HepG2 (cell line): ENCODE results near the gene BMX. TPM values are rescaled to one million over a fixed set of nuclear protein-coding genes. Genes with fewer than 3 reads are reported as not detected.
A peak's percentile ranks its signal among the peaks of the same experiment; 100 is the strongest.

Experiments
- ATAC-seq: fragments of 200-7000 bp; cut with Tn5 transposase; 3 replicates; pipeline ENCODE4 v1.9.1; 2020; ENCODE audit warnings: mild to moderate bottlenecking, moderate library complexity
- BruUV-seq: library from RNA; stranded (reverse); fragments of 400-500 nt; replicated peaks from 2 replicates; lab custom pipeline; 2021; lab: Mats Ljungman, UMichigan
- CTCF ChIA-PET: fragments of 300-600 bp; formaldehyde crosslinking; extraction: SDS; loops from one replicate; lab custom pipeline; 2021; ENCODE audit warnings: low total read pairs, inconsistent platforms, low intra/inter-chr PET ratio; lab: Yijun Ruan, JAX
- POLR2A ChIA-PET: fragments of 350-600 bp; sonication (Branson Sonifier 250); formaldehyde crosslinking; loops from one replicate; lab custom pipeline; 2020; ENCODE audit warnings: antibody characterized with exemption, inconsistent platforms; lab: Yijun Ruan, JAX
- DNase-seq: peaks from one replicate; pipeline ENCODE4 v3.0.0-alpha.2; 2015; ENCODE audit warnings: low spot score
- FAIRE-seq: peaks from 3 replicates; lab custom pipeline; 2011; peaks lifted over from hg19 to GRCh38; lab: Jason Lieb, UNC
- H2AFZ ChIP-seq: one replicate; pipeline ENCODE4 v1.6.1; 2011; ENCODE audit warnings: low read length, inconsistent platforms
- H3K27ac ChIP-seq: fragments of 300-600 bp; 3 replicates; pipeline ENCODE4 v1.8.0; 2011; ENCODE audit warnings: mixed run types, mild to moderate bottlenecking, mixed read lengths, low read length, inconsistent platforms; ENCODE audit not compliant: insufficient read depth; ENCODE audit errors: extremely low read length
- H3K27me3 ChIP-seq, 2 experiments: fragments of 200-600 bp in 1 of 2; 2 replicates in 1 of 2; 3 replicates in 1 of 2; pipeline versions ENCODE4 v1.6.0 to v1.8.0; 2011; ENCODE audit warnings: low read length in 2 of 2, mild to moderate bottlenecking in 2 of 2, moderate library complexity in 2 of 2, inconsistent platforms in 1 of 2; ENCODE audit not compliant: insufficient read depth in 2 of 2, control insufficient read depth in 1 of 2
- H3K36me3 ChIP-seq, 2 experiments: fragments of 200-600 bp in 1 of 2; replicated peaks in 1 of 2; 2 replicates in 1 of 2; 3 replicates in 1 of 2; pipeline versions ENCODE4 v1.5.1 to v1.8.0; 2011; ENCODE audit warnings: low read length in 2 of 2, inconsistent platforms in 1 of 2; ENCODE audit not compliant: insufficient read depth in 2 of 2, control insufficient read depth in 1 of 2
- H3K4me1 ChIP-seq: 2 replicates; pipeline ENCODE4 v1.5.1; 2012; ENCODE audit warnings: low read length, inconsistent platforms; ENCODE audit not compliant: insufficient read depth
- H3K4me2 ChIP-seq: 2 replicates; pipeline ENCODE4 v1.6.0; 2011; ENCODE audit warnings: low read depth, low read length, inconsistent platforms
- H3K4me3 ChIP-seq, 3 experiments: fragments of 200-600 bp in 1 of 3; sonication (generic), shearing (Covaris generic) in 1 of 3; replicated peaks in 1 of 3; 2 replicates each; pipeline ENCODE4 v1.5.1; 2011 to 2016; ENCODE audit warnings: low read length in 3 of 3, inconsistent platforms in 2 of 3, low read depth in 2 of 3, mild to moderate bottlenecking in 2 of 3, control low read depth in 1 of 3, mixed read lengths in 1 of 3; ENCODE audit not compliant: insufficient read depth in 1 of 3
- H3K79me2 ChIP-seq: one replicate; pipeline ENCODE4 v1.6.1; 2011; ENCODE audit warnings: low read length, inconsistent platforms; ENCODE audit not compliant: insufficient read depth
- H3K9ac ChIP-seq: 2 replicates; pipeline ENCODE4 v1.6.0; 2011; ENCODE audit warnings: mild to moderate bottlenecking, low read depth, low read length, inconsistent platforms; ENCODE audit not compliant: insufficient read depth
- H3K9me3 ChIP-seq: 2 replicates; pipeline ENCODE4 v1.5.1; 2012; ENCODE audit warnings: mild to moderate bottlenecking, low read length
- H4K20me1 ChIP-seq: 2 replicates; pipeline ENCODE4 v1.6.0; 2011; ENCODE audit warnings: inconsistent platforms, mild to moderate bottlenecking, low read length, moderate library complexity; ENCODE audit not compliant: insufficient read depth
- NFE2L2 ChIP-seq: fragments of 150-350 bp; IDR thresholded peaks from 2 replicates; pipeline ENCODE4 v1.6.1; 2014; ENCODE audit warnings: low read length
- ZNF629 ChIP-seq: sonication (generic); formaldehyde crosslinking; conservative IDR thresholded peaks from 2 replicates; pipeline ENCODE4 v1.5.0; 2020; ENCODE audit warnings: missing genetic modification reagents
- WGBS: methylation state at CpG from one replicate; pipeline ENCODE4 v1.1.6; 2017; ENCODE audit warnings: low lambda C conversion rate; 5-methylcytosine and 5-hydroxymethylcytosine counted together
- in situ Hi-C: cut with HindIII; loops from 2 replicates; pipeline ENCODE4 v1.10.0; 2017; ENCODE audit warnings: low pct_unique_long_range_greater_than_20kb; ENCODE audit not compliant: extremely low pct_ligation_motif_present
- intact Hi-C: fragments of 100-400 bp; cut with micrococcal nuclease; formaldehyde crosslinking; loops from one replicate; pipeline ENCODE4 v1.10.0; 2022; ENCODE audit not compliant: unreplicated experiment
- polyA plus RNA-seq, 8 experiments: library from polyadenylated mRNA; depleted of rRNA in 3 of 8; stranded (reverse) in 7 of 8; unstranded in 1 of 8; fragments of >200 nt; fragmentation: Illumina TruSeq in 4 of 8; extraction: Trizol in 4 of 8; gene quantifications; 2 replicates each; pipeline versions ENCODE4 v1.2.1 to v1.2.3, GENCODE V29; 2011 to 2016; ENCODE audit warnings: low read depth in 4 of 8, missing spikeins in 1 of 8, mixed read lengths in 1 of 8; ENCODE audit not compliant: insufficient read depth in 1 of 8
- total RNA-seq, 5 experiments: library from RNA; depleted of rRNA; stranded (reverse); fragments of >200 nt; fragmentation: Illumina TruSeq; extraction: Trizol; gene quantifications; 2 replicates each; pipeline ENCODE4 v1.2.3, GENCODE V29; 2016; ENCODE audit warnings: low read depth in 1 of 5
- TF ChIP-seq, protein P1 (sequence below): sonication (generic); formaldehyde crosslinking; IDR thresholded peaks from 2 replicates; pipeline ENCODE4 v1.8.0; 2022; ENCODE audit warnings: mild to moderate bottlenecking, missing genetic modification reagents, moderate library complexity
- TF ChIP-seq, protein P2 (sequence below): sonication (generic); formaldehyde crosslinking; IDR thresholded peaks from 2 replicates; pipeline ENCODE4 v1.5.0; 2020; ENCODE audit warnings: mild to moderate bottlenecking, missing genetic modification reagents
- TF ChIP-seq, protein P3 (sequence below): fragments of 450-650 bp; IDR thresholded peaks from 2 replicates; pipeline ENCODE4 v1.6.1; 2017

Gene BMX
- total and polyA plus RNA-seq, 2 of the 13 experiments (the other 11 are each of a cell fraction or from before 2014, with no cell fraction given): not detected

DNA sequence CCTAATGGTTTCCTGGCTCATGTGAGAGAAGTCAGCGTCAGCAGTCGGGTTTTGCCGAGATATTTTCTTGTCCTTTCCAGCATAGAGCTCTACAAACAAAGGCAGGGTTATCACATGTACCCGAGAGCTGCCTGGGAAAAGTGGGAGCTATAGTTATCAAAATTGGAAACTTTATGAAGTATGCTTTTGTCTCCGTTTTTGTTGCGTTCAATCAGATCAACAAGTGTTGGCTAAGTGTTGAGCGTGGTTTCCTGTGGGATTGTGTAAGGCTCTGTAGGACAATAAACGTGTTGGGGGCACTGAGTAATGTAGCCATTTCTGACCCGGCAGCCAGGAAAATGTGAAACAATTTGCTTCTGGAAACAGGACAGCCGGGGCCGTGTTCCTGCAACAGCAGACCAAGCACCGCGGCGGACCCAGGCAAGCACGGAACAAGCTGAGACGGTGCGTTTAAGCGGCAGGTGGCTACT, at the start of gene BMX (continued):
- TF ChIP-seq, protein P1, sequence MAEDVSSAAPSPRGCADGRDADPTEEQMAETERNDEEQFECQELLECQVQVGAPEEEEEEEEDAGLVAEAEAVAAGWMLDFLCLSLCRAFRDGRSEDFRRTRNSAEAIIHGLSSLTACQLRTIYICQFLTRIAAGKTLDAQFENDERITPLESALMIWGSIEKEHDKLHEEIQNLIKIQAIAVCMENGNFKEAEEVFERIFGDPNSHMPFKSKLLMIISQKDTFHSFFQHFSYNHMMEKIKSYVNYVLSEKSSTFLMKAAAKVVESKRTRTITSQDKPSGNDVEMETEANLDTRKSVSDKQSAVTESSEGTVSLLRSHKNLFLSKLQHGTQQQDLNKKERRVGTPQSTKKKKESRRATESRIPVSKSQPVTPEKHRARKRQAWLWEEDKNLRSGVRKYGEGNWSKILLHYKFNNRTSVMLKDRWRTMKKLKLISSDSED (CRISPR knock-in tag): no peak
- TF ChIP-seq, protein P2, sequence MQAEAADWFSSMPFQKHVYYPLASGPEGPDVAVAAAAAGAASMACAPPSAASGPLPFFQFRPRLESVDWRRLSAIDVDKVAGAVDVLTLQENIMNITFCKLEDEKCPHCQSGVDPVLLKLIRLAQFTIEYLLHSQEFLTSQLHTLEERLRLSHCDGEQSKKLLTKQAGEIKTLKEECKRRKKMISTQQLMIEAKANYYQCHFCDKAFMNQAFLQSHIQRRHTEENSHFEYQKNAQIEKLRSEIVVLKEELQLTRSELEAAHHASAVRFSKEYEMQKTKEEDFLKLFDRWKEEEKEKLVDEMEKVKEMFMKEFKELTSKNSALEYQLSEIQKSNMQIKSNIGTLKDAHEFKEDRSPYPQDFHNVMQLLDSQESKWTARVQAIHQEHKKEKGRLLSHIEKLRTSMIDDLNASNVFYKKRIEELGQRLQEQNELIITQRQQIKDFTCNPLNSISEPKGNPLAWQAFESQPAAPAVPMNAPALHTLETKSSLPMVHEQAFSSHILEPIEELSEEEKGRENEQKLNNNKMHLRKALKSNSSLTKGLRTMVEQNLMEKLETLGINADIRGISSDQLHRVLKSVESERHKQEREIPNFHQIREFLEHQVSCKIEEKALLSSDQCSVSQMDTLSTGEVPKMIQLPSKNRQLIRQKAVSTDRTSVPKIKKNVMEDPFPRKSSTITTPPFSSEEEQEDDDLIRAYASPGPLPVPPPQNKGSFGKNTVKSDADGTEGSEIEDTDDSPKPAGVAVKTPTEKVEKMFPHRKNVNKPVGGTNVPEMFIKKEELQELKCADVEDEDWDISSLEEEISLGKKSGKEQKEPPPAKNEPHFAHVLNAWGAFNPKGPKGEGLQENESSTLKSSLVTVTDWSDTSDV (CRISPR knock-in tag): no peak

DNA sequence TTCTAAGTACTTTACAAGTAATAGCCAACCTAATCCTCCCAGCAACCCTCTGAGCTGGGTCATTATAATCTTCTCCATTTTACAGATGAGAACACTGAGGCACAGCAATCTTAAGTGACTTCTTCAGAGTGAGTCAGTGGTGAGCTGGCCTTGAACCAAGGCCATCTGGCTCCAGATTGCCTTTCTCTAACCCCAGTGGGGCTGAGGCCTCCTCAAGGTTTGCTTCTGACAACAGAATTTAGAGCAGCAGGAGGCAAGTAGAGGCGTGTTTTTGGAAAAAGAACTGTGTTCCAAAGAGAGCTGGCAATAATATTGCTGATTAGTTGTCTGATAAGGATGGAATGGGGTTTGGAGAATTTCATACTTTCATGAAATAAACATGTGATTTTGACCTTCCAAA, 48.7 kb upstream of the BMX start:
- Histone ChIP-seq H3K9ac (no peak overlapping the region), H3K9me3 (no peaks in the 10 kb centered on the region), H3K4me1 (no peaks in the 10 kb centered on the region), H3K36me3 (peaks cover 1 to 11% of the 10 kb centered on the region in 2 experiments; a peak in 1 of 5 replicates), H3K27ac (no peak overlapping the region), H4K20me1 (no peaks in the 10 kb centered on the region), H3K79me2 (no peaks in the 10 kb centered on the region), H3K27me3 (no peaks in the 10 kb centered on the region), H2AFZ (no peak overlapping the region), H3K4me2 (no peak overlapping the region), H3K4me3 (no peak overlapping the region)
- ChIA-PET CTCF (no interaction called here), POLR2A (no interaction called here)
- in situ Hi-C loops (no loop called here), intact Hi-C loops (no loop called here)
- FAIRE-seq (no peak), DNase-seq (no peak), ATAC-seq (no peak)
- TF ChIP-seq, protein P3, sequence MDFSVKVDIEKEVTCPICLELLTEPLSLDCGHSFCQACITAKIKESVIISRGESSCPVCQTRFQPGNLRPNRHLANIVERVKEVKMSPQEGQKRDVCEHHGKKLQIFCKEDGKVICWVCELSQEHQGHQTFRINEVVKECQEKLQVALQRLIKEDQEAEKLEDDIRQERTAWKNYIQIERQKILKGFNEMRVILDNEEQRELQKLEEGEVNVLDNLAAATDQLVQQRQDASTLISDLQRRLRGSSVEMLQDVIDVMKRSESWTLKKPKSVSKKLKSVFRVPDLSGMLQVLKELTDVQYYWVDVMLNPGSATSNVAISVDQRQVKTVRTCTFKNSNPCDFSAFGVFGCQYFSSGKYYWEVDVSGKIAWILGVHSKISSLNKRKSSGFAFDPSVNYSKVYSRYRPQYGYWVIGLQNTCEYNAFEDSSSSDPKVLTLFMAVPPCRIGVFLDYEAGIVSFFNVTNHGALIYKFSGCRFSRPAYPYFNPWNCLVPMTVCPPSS: no peak
- TF ChIP-seq ZNF629: peak; percentile 35; the same call in 1 of the 2 replicates
- TF ChIP-seq NFE2L2: no peak
- 100% methylated on average over 1 of the region's 1 CpG for WGBS
- BruUV-seq: no TSS peak
